Stimulated activated CD4-positive, alpha-beta T cell treated with anti-CD3 and anti-CD28 coated beads, Interleukin-1b, Interleukin-23, amount 100 ng/mL, for 48 hours (primary cell): ENCODE data around the gene DDT.
"Not testable (repeated sequence)": the region's sequence is repeated elsewhere in the genome, so short reads cannot be mapped to it uniquely, and the experiment has no call there.

ENCODE experiments used
- DNase-seq: peaks from one replicate; pipeline ENCODE4 v3.0.0-alpha.2; 2020

Gene DDT

GRCh38 chr22:23974345-23974744 is at the start of gene DDT:
Gene DDT, minus strand, starts transcription at chr22:23974441. Its CDS starts 27 bp downstream, at chr22:23974414.
- not testable (repeated sequence) for DNase-seq

- DNase-seq, result no peak
Measured at GRCh38 chr22:24023204-24023789, 49.1 kb upstream of the DDT start.

- DNase-seq, result no peak
Measured at GRCh38 chr22:24021304-24021703, 47.1 kb upstream of the DDT start.

GRCh38 chr22:24016156-24016555 is 41.9 kb upstream of the DDT start:
- DNase-seq, result no peak

DNA sequence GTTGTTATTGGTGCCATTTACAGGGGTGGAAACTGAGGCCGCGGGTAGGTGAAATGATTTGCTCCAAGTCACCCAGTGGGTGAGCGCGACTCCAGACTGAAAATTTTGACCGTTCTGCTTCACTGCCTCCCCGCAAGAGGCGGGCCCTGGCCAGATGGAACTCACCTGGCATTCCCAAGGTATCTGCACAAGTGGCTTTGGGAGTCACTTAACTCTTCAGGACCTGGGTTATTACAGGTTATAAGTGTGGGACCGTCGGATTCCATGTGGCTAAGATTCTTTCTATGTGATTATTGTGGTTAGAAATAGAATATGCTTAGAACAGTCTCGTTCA is 37.5 kb upstream of the DDT start:
- DNase-seq, result no peak

DNA sequence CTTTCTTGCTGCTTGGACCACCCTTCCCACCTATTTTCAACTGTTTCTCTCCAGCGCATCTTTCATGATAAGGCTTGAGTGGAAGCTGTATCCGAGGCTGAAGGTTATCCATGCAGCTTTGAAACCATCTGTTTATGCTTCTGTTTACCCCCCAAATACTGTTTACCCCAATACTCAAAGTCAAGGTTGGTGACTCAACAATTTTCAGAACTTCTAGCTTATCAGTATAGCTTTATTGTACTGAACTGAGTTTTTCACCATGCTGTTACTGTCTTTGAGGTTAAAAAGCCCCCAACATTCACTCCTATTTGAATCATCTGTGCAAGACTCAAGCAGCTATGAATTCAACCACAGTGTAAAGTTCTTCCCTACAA is 35.8 kb upstream of the DDT start:
- no peak for DNase-seq

DNA sequence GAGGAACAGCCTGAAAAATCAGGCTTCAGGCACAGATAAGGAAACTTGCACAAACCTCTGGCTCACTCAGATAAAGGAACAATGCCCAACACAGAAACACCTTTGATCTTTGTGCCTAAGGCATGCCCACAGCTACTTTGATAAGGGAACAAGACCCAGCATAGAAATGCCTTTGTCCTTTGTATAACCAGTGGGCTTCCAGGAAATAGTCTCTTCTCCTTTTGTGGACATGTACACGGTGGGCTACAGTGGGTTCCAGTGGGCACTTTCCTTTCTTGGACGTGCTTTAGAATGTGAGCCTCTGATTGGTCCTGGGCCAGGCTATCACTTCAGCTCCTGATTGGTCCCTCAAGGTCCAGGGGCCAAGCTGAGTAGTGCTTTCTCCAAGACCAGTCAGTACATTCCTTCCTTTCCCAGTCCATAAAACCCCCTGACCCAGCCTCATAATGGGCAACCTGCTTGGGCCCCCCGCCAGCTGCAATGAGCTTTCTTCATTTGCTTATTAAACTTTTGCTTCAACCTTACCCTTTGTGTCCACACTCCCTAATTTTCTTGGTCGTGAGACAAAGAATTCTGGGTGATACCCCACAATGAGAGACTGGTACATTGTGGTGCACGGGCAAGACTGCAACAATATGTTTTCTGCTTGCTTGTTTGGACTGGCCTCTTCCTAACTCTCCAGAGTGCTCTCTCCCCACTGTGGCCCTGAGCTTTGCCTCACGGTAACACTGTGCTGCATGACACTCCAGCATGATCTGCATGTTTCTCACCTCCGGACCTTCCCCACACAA is 35.2 kb upstream of the DDT start:
- no peak for DNase-seq

GRCh38 chr22:24008381-24009226 is 34.4 kb upstream of the DDT start:
- DNase-seq, result no peak

GRCh38 chr22:24008022-24008283 is 33.7 kb upstream of the DDT start:
- no peak for DNase-seq

GRCh38 chr22:24007253-24008021 is 33.2 kb upstream of the DDT start:
- no peak for DNase-seq

- DNase-seq, result no peak
Measured at GRCh38 chr22:24006914-24007214, 32.6 kb upstream of the DDT start.

- no peak for DNase-seq
Measured at GRCh38 chr22:24006207-24006913, 32.1 kb upstream of the DDT start.

DNA sequence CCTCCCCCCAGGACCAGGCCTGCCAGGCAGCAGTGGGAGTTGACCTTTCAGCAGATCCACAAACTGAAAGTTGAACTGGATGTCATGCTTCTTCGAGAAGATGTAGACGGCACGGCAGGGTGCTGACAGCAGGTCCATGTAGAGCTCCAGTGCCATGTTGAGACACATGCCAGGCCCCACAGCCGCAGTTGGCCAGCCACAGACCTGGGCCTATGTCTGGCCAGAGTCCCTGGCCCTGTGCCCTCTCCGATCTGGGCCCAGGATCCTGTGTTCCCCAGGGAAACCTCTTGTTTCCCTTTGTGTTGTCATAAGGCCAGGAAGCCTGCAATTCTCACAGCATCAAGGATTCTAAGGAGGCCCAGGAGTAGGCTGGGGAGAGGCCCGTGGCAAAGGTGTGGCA is 31.0 kb upstream of the DDT start, which contains the start of gene GSTT4:
Gene GSTT4 (minus strand): TSS at position 253 of the 400 bp plus-strand sequence. CDS start 97 bp downstream, at position 156.
- no peak for DNase-seq

DNA sequence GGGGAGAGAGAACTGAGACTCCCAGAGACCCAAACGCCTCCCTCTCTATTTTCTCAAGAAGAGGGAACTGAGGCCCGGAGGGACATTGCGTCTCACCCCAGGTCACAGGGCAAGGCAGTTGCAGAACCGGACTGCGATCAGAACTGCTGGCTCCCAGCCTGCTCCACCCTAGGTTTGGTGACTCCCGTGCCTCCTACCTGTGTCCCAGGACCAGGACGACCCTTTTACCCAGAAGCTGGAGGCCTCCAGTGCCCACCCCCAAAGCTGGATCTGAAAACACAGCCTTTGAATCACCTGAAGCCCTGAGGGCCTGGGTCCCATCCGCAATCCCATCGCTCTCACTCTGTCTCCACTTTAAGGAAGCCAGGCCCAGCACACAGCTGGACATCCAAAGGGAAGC is 29.6 kb upstream of the DDT start:
- no peak for DNase-seq

GRCh38 chr22:24002851-24003250 is 28.6 kb upstream of the DDT start:
- no peak for DNase-seq

DNA sequence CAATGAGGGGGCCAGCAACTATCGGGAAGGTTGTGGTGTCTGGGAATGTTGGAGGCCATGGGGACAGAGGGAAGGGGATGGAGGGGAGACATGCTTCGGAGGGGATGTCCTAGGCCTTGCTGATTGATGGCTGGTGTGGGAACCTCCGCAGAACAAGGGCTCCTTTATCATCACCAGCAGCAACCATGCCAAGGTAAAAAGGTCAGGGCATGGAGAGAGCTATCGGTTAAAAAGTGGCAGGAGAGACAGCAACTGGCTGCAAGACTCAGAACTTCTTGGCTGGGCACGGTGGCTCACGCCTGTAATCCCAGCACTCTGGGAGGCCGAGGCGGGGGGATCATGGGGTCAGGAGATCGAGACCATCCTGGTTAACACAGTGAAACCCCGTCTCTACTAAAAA is 28.0 kb upstream of the DDT start:
- no peak for DNase-seq

DNA sequence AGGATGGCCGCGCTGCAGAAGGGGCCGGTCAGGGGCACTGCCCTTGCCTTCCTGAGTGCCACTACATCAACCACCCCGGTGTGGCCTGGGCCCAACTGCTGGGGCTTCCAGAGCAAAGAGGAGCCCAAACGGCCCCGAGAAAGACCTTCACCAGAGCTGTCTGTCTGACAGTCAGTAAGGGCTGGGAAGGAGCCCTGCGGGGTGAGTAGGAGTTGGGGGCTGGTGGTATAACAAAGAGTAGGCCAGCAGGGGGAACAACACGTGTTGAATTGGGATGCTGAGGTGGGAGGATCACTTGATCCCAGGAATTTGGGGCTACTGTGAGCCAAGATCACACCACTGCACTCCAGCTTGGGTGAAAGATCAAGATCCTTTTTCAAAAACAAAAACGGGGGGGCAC is 27.1 kb upstream of the DDT start:
- DNase-seq, result no peak

DNA sequence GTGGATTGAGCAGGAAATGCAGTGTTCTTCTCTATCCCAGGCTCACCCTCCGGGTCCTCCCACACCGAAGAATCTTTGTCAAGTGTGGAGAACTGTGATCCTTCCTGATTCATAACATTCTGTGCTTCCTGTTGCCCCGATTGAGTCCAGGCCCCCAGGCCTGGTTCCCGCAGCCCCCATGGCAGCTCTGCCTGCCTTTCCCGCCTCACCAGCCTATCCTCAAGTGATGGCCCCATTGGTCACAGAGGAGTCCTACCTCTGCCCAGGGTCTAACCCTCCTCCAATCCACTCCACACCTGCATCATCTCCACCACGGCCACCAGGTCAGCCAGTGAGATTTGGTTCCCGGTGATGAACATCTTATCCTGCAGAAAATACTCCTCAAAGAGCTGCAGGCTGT is 25.5 kb upstream of the DDT start:
- not testable (repeated sequence) for DNase-seq

DNA sequence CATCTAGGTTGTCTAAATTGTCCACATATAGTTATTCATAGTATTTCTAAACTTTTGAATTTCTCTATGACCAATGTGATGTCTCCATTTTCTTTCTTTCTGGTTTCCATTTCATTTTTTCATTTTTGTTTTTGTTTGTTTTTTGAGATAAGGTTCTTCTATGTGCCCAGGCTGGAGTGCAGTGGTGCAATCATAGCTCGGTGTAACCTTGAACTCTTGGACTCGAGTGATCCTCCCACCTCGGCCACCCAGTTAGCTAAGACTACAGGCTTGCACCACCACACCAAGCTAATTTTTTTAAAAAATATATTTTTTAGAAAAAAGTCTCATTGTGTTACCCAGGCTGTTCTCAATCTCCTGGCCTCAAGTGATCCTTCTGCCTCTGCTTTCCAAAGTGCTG is 22.9 kb upstream of the DDT start:
- DNase-seq, result no peak

DNA sequence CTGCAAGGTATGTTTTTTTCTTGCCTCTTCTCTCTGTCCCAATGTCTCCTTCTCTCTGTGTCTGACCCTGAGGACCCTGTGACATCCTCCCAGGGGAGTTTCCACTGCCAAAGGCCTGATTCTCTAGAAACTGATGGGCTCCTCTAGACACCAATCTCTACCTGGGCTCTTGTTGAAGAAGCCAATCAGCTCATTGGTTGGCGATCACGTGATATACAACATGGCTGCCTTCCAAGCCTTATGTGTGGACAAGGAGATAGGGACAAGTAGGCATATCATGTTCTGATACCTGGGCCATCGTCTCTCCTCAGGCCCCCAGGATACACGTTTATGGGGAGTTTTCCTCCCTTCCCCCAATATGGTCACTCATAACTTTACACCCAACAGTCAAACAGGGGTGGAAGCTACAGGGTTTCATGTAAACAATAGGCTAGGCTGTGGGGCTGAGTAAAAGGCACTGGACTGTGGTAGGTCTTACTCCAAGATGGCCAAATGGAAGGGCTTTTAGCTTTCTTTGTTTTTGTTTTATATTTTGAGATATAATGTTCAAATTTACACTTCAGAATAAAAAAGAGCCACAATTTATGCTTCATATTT is 19.4 kb upstream of the DDT start:
- DNase-seq, result not testable (repeated sequence)

DNA sequence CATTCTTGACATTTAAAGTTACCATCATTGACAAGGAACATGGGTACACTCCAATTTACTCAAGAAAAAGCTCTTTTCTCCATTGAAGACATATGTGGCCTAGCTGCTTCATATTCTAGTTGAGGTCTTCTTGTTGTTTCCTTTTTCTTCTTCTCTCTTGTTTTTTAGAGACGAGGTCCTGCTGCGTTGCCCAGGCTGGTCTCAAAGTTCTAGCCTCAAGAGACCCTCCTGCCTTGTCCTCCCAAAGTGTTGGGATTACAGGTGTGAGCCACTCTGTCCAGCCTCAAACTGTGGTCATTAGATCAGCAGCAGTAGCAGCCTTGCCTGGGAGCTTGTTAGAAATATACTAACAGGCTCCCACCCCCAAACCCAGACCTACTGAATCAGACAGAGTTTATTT is 18.8 kb upstream of the DDT start:
- not testable (repeated sequence) for DNase-seq

- DNase-seq, result not testable (repeated sequence)
Measured at GRCh38 chr22:23989583-23990244, 15.5 kb upstream of the DDT start.
